Naive thymus-derived CD4-positive, alpha-beta T cell (primary cell): ENCODE measurements around the gene RSPH1. TPM values are rescaled to one million over a fixed set of nuclear protein-coding genes. Genes with fewer than 3 reads are reported as not detected.

Experiments used
- ATAC-seq: fragments of 150-1000 bp; cut with Tn5 transposase; 2 replicates; pipeline ENCODE4 v1.10.0; 2021; ENCODE audit warnings: mild to moderate bottlenecking, moderate library complexity
- CTCF ChIA-PET: fragments of 350-600 bp; sonication (Branson Sonifier 250); formaldehyde crosslinking; loops from one replicate; lab custom pipeline; 2021; ENCODE audit warnings: antibody characterized with exemption; lab: Charles Lee
- POLR2A ChIA-PET: fragments of 350-600 bp; sonication (Branson Sonifier 250); formaldehyde crosslinking; loops from one replicate; lab custom pipeline; 2021; ENCODE audit warnings: antibody characterized with exemption, inconsistent platforms; lab: Charles Lee
- DNase-seq, 9 donors: peaks; one replicate each; pipeline versions ENCODE4 v3.0.0 to v3.0.0-alpha.2; 2020 to 2022; ENCODE audit warnings: mixed read lengths in 1 of 9
- H3K27ac ChIP-seq: one replicate; pipeline ENCODE4 v1.7.0; 2013; ENCODE audit warnings: mild to moderate bottlenecking, low read depth, low read length, moderate library complexity
- H3K27me3 ChIP-seq, 2 donors: one replicate each; pipeline ENCODE4 v1.7.0; 2013; ENCODE audit warnings: low read length in 2 of 2, mild to moderate bottlenecking in 2 of 2, moderate library complexity in 2 of 2; ENCODE audit not compliant: control insufficient read depth in 2 of 2, insufficient read depth in 2 of 2
- H3K36me3 ChIP-seq, 3 experiments: 1 replicate in 2 of 3; 2 replicates in 1 of 3; pipeline ENCODE4 v1.7.0; 2013; ENCODE audit warnings: low read length in 3 of 3, mild to moderate bottlenecking in 3 of 3, moderate library complexity in 1 of 3; ENCODE audit not compliant: insufficient read depth in 3 of 3, control insufficient read depth in 2 of 3
- H3K4me1 ChIP-seq, 2 donors: one replicate each; pipeline ENCODE4 v1.7.0; 2013; ENCODE audit warnings: low read length in 2 of 2, mild to moderate bottlenecking in 2 of 2, moderate library complexity in 1 of 2; ENCODE audit not compliant: control insufficient read depth in 2 of 2, insufficient read depth in 2 of 2
- H3K4me3 ChIP-seq: 2 replicates; pipeline ENCODE4 v1.7.0; 2013; ENCODE audit warnings: mild to moderate bottlenecking, low read length
- H3K9me3 ChIP-seq, 3 experiments: 1 replicate in 2 of 3; 2 replicates in 1 of 3; pipeline ENCODE4 v1.7.0; 2013; ENCODE audit warnings: low read length in 3 of 3; ENCODE audit not compliant: control insufficient read depth in 2 of 3
- H3K27ac Mint-ChIP-seq, 9 donors: one replicate each; pipeline ENCODE4 v1.8.0; 2020 to 2022; ENCODE audit warnings: mixed read lengths in 9 of 9, mild to moderate bottlenecking in 8 of 9, moderate library complexity in 5 of 9, inconsistent platforms in 2 of 9
- H3K27me3 Mint-ChIP-seq, 5 donors: one replicate each; pipeline ENCODE4 v1.8.0; 2021 to 2022; ENCODE audit warnings: mixed read lengths in 5 of 5, mild to moderate bottlenecking in 1 of 5
- H3K36me3 Mint-ChIP-seq, 5 donors: one replicate each; pipeline ENCODE4 v1.8.0; 2020 to 2022; ENCODE audit warnings: mixed read lengths in 5 of 5, mild to moderate bottlenecking in 3 of 5, inconsistent platforms in 1 of 5
- H3K4me1 Mint-ChIP-seq, 7 donors: one replicate each; pipeline ENCODE4 v1.8.0; 2020 to 2022; ENCODE audit warnings: mixed read lengths in 7 of 7, mild to moderate bottlenecking in 3 of 7, inconsistent platforms in 1 of 7
- H3K4me3 Mint-ChIP-seq, 10 donors: one replicate each; pipeline ENCODE4 v1.8.0; 2020 to 2022; ENCODE audit warnings: mild to moderate bottlenecking in 10 of 10, mixed read lengths in 10 of 10, moderate library complexity in 6 of 10, inconsistent platforms in 2 of 10
- H3K9me3 Mint-ChIP-seq, 11 donors: one replicate each; pipeline ENCODE4 v1.8.0; 2020 to 2022; ENCODE audit warnings: mixed read lengths in 11 of 11, mild to moderate bottlenecking in 4 of 11, inconsistent platforms in 1 of 11, moderate library complexity in 1 of 11
- intact Hi-C, 2 donors: fragments of 100-400 bp; cut with micrococcal nuclease; formaldehyde crosslinking; loops; one replicate each; pipeline ENCODE4 v1.15.1; 2023
- polyA plus RNA-seq, 2 donors: library from polyadenylated mRNA; unstranded; fragments of 300-500 nt; fragmentation: Illumina TruSeq; gene quantifications; one replicate each; pipeline ENCODE4 v1.2.3, GENCODE V29; 2021
- total RNA-seq, 6 experiments: library from RNA in 5 of 6; stranded (reverse) in 5 of 6; gene quantifications; 1 replicate in 5 of 6; 2 replicates in 1 of 6; pipeline ENCODE4 v1.2.3 and lab custom pipeline; 2021 to 2026

The RSPH1 gene
- total and polyA plus RNA-seq, 7 experiments from 2014 or later: 0.27 to 0.40 TPM; not detected in 5

DNA sequence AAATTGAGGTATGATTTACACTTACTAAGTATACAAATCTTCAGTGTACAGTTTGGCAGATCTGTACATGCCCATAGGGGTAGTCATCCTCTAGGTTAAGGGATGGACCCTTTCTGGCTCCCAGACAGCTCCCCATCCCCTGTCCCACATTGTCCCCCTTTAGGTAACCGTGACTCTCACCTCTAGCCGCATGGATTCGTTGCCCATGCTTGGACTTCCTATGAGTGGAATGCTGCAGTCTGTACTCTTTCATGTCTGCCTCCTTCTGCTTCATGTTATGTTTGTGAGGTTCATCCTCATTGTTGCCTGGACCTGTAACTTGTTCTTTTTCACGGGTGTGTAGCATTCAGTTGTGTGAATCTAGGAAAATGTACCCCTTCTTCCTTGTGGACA lies 37.9 kb upstream of the RSPH1 start:
- Histone ChIP-seq H3K4me3 (no peak overlapping the region), H3K27me3 (no peaks in the 10 kb centered on the region), H3K36me3 (peaks cover 0 to 18% (median 0%) of the 10 kb centered on the region in 3 experiments), H3K4me1 (peaks cover 0 to 5% of the 10 kb centered on the region in 2 donors), H3K27ac (no peak overlapping the region), H3K9me3 (no peaks in the 10 kb centered on the region)
- Mint-ChIP-seq H3K36me3 (peaks cover 0 to 22% (median 16%) of the 10 kb centered on the region in 5 donors), H3K9me3 (no peaks in the 10 kb centered on the region), H3K4me1 (peaks cover 9 to 31% (median 16%) of the 10 kb centered on the region in 7 donors), H3K4me3 (peak overlapping the region; percentile 40 to 80 (median 53)), H3K27me3 (no peaks in the 10 kb centered on the region), H3K27ac (peak overlapping the region in 2 of 9 donors; percentile 16 to 90)
- ChIA-PET POLR2A (no interaction called here), CTCF (no interaction called here)
- DNase-seq: no peak
- no peak for ATAC-seq
- intact Hi-C loops: no loop called here

DNA sequence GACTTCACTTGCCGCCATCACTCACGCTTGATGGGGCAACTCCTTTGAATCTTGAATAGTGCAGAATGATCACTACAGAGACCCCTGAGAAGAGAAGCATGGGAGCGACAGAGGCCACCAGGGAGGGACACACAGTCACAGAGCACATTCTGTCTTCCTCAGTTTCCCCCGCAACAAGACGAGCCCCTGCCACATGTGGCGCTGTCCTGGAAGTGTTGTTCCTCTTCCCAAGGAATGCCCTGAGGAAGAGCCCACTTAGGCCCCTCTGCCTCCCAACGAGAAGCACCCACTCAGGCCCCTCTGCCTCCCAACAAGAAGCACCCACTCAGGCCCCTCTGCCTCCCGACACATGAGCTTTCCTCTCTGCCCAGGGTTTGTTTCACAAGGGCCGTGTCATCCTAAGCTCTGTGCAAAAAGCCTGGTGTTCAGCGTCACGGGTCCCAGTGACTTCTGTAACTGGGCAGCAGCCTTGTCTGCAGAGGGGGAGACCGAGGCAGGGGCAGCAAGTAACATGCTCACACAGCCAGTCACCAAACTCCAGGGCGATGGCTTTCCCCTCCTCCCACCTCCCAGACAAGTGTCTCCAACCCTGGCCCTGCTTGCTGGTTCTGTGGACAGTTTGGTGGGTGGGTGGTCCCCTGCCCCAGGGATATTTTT lies 37.4 kb upstream of the RSPH1 start:
- ChIA-PET POLR2A (no interaction called here), CTCF (no interaction called here)
- no peaks in the 10 kb centered on the region for H3K9me3 Mint-ChIP-seq
- intact Hi-C loops: no loop called here
- Histone ChIP-seq H3K9me3 (no peaks in the 10 kb centered on the region), H3K4me1 (peaks cover 4 to 7% of the 10 kb centered on the region in 2 donors), H3K27ac (no peak overlapping the region), H3K4me3 (no peak overlapping the region), H3K36me3 (peaks cover 0 to 18% (median 0%) of the 10 kb centered on the region in 3 experiments), H3K27me3 (no peaks in the 10 kb centered on the region)
- no peak overlapping the region for H3K4me3 Mint-ChIP-seq
- ATAC-seq (no peak), DNase-seq (no peak)
- H3K36me3 Mint-ChIP-seq: peaks cover 0 to 22% (median 16%) of the 10 kb centered on the region in 5 donors
- peaks cover 9 to 31% (median 16%) of the 10 kb centered on the region in 7 donors for H3K4me1 Mint-ChIP-seq
- no peaks in the 10 kb centered on the region for H3K27me3 Mint-ChIP-seq
- no peak overlapping the region for H3K27ac Mint-ChIP-seq

DNA sequence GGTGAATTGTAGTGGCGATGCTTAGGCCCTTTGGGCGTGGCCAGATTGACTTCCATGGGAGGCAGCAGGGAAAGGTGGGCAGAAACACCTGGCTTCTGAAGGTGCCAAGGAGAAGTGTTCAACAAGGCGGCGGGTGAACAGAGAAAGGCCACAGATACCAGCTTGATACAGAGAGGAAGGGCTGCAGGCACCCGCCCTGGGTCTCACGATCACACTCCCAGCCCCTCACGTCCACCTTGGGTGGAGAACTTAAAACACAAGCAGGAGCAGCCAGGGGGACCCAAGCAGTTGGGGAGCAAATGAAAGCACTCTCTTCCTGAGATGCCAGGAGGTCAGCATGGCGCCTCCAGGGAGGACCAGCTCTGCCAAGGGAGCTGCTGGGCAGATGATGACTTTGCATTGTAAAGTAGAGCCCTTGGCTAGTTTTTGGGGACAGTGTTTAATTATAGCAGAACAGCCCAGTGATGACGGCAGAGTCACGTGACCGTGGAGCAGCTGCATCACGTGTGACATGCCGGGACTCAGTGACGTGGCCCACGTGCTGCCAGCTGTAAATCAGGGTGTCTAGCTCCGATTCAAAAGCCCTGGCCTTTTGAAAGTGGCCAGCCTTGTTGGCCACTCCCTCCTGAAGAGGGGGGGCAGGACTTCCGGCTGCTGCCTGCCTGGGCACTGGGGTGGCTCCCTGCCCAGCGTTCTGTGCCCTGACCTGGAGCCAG lies 36.6 kb upstream of the RSPH1 start:
- CTCF ChIA-PET: interaction anchor here (0.6 kb wide), 1 partner anchor 23 kb away, joined by 3 read pairs; no protein-coding TSS in a partner anchor
- peaks cover 15 to 36% (median 24%) of the 10 kb centered on the region in 7 donors for H3K4me1 Mint-ChIP-seq
- H3K36me3 Mint-ChIP-seq: peaks cover 0 to 22% (median 16%) of the 10 kb centered on the region in 5 donors
- no peaks in the 10 kb centered on the region for H3K27me3 ChIP-seq
- no peak overlapping the region for H3K4me3 Mint-ChIP-seq
- H3K4me3 ChIP-seq: no peak overlapping the region
- no peaks in the 10 kb centered on the region for H3K9me3 ChIP-seq
- POLR2A ChIA-PET: interaction anchor here (0.7 kb wide), 1 partner anchor 42 kb away, joined by 3 read pairs; no protein-coding TSS in a partner anchor
- intact Hi-C loops: no loop called here
- H3K27ac ChIP-seq: no peak overlapping the region
- H3K9me3 Mint-ChIP-seq: no peaks in the 10 kb centered on the region
- H3K27me3 Mint-ChIP-seq: no peaks in the 10 kb centered on the region
- ATAC-seq (peak; percentile 77), DNase-seq (no peak)
- peaks cover 0 to 18% (median 0%) of the 10 kb centered on the region in 3 experiments for H3K36me3 ChIP-seq
- peaks cover 9 to 13% of the 10 kb centered on the region in 2 donors for H3K4me1 ChIP-seq
- peak overlapping the region in 1 of 9 donors; percentile 78 for H3K27ac Mint-ChIP-seq

DNA sequence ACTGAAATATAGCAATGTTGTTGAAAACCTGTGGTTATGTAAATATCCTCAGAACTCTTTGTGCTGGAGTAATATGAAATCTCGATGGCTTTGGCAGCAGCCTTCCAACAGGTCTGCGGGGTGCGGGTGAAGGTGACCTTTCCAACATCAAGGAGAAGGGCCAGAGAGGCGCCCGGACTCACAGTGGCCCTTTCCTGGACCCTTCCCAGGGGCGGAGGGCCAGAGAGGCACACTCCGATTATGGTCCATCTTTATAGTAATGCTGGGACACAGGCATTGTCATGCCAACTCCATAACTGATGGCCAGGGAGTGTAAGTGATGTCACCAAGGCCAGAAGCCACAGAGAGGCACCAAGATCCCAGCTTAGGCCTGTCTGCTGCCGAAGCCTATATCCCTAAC lies 35.7 kb upstream of the RSPH1 start:
- H3K36me3 Mint-ChIP-seq: peaks cover 0 to 26% (median 16%) of the 10 kb centered on the region in 5 donors
- Histone ChIP-seq H3K36me3 (peaks cover 0 to 17% (median 0%) of the 10 kb centered on the region in 3 experiments), H3K4me3 (no peak overlapping the region), H3K27me3 (no peaks in the 10 kb centered on the region), H3K27ac (no peak overlapping the region), H3K4me1 (peaks cover 16 to 21% of the 10 kb centered on the region in 2 donors), H3K9me3 (no peaks in the 10 kb centered on the region)
- no peak overlapping the region for H3K27ac Mint-ChIP-seq
- DNase-seq (no peak), ATAC-seq (no peak)
- H3K27me3 Mint-ChIP-seq: no peaks in the 10 kb centered on the region
- no peaks in the 10 kb centered on the region for H3K9me3 Mint-ChIP-seq
- peaks cover 23 to 43% (median 33%) of the 10 kb centered on the region in 7 donors for H3K4me1 Mint-ChIP-seq
- ChIA-PET POLR2A (no interaction called here), CTCF (no interaction called here)
- intact Hi-C loops: no loop called here
- H3K4me3 Mint-ChIP-seq: no peak overlapping the region

DNA sequence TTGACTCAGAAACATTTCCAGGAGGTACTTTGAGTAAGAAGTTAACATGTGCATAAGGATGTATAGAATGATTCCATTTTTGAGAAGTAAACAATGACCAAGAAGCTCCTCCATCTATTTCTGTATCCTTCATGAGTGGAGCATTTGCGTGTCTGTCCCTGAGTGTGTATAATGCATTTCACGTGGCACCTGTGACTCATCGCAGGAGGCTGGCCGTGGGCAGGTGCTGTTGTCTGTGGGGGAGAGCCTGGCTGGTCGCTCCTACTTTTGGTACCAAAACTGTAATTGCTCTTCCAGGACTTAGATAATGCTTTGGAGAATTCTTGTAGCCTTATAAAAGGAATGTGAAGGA lies 34.1 kb upstream of the RSPH1 start:
- ChIA-PET POLR2A (interaction anchor here (1.2 kb wide), 1 partner anchor 21 kb away, joined by 4 read pairs; no protein-coding TSS in a partner anchor), CTCF (no interaction called here)
- ATAC-seq: no peak
- no peak for DNase-seq
- Mint-ChIP-seq H3K36me3 (peaks cover 0 to 32% (median 11%) of the 10 kb centered on the region in 5 donors), H3K27me3 (no peaks in the 10 kb centered on the region), H3K9me3 (no peaks in the 10 kb centered on the region), H3K4me1 (peaks cover 36 to 57% (median 48%) of the 10 kb centered on the region in 7 donors), H3K27ac (peak overlapping the region in 4 of 9 donors; percentile 34 to 88 (median 71)), H3K4me3 (peak overlapping the region in 2 of 10 donors; percentile 12 to 41)
- Histone ChIP-seq H3K9me3 (no peaks in the 10 kb centered on the region), H3K4me1 (peaks cover 16 to 23% of the 10 kb centered on the region in 2 donors), H3K4me3 (no peak overlapping the region), H3K27ac (no peak overlapping the region), H3K27me3 (no peaks in the 10 kb centered on the region), H3K36me3 (peaks cover 0 to 5% (median 3%) of the 10 kb centered on the region in 3 experiments)
- intact Hi-C loops: no loop called here

DNA sequence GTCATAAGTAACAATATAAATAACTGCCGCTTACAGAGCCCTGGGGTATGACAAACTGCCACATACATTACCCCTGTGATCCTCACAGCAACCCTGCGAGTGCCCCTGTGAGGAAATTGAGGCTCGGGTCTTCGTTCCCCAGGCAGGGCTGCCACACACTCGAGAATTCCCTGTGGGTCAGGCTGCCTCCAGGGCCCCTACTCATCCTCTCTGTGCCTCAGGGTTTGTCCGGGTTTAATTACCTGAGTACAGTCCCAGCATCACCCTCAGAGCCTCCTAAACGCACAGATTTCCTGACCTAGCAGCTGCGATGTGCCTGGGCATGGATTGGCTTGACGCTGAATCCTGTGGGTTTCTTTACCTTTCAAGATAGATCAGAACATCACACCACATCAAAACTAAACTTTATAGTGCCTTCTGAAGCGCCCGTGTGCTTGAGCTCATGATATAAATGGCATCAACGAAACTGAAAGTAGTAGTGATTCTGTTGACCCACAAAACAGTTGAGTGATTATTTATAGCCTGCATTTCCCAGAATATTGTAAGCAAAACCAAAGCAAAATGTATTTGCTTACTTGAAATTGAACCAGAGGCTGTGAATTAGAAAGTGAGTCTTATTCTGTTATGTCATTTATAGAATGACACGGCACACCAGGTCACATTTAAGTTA lies 31.6 kb upstream of the RSPH1 start:
- peaks cover 40 to 62% (median 54%) of the 10 kb centered on the region in 7 donors for H3K4me1 Mint-ChIP-seq
- DNase-seq (peak; percentile 17 to 87 (median 81)), ATAC-seq (peak; percentile 91)
- Histone ChIP-seq H3K4me3 (peak overlapping the region; percentile 46), H3K27ac (peak overlapping the region; percentile 68), H3K9me3 (no peaks in the 10 kb centered on the region), H3K4me1 (peaks cover 16 to 30% of the 10 kb centered on the region in 2 donors), H3K36me3 (peaks cover 0 to 14% (median 3%) of the 10 kb centered on the region in 3 experiments), H3K27me3 (no peaks in the 10 kb centered on the region)
- H3K36me3 Mint-ChIP-seq: peaks cover 0 to 35% (median 10%) of the 10 kb centered on the region in 5 donors
- intact Hi-C loops: loop anchor here (1.0 to 5.0 kb wide), 9 partner anchors 13 to 380 kb away; partner anchors contain the start of genes RSPH1 (in 2 of the 2) and SLC37A1 (in 1 of the 2)
- H3K27me3 Mint-ChIP-seq: no peaks in the 10 kb centered on the region
- peak overlapping the region; percentile 81 to 97 (median 95) for H3K27ac Mint-ChIP-seq
- peaks cover 0 to 1% (median 0%) of the 10 kb centered on the region in 11 donors for H3K9me3 Mint-ChIP-seq
- ChIA-PET CTCF (interaction anchor here (1.1 kb wide), 1 partner anchor 9 kb away, joined by 4 read pairs; no protein-coding TSS in a partner anchor), POLR2A (interaction anchor here (0.7 to 2.4 kb wide), 6 partner anchors 9 to 124 kb away, joined by 3 to 13 read pairs (median 4); partner anchors contain the start of genes SLC37A1 and UBASH3A)
- peak overlapping the region; percentile 69 to 89 (median 83) for H3K4me3 Mint-ChIP-seq
